Heart left ventricle (tissue), 16 donors: Measurements from ENCODE around the gene SEC62. TPM values are rescaled to one million over a fixed set of nuclear protein-coding genes. Genes with fewer than 3 reads are reported as not detected.

ENCODE experiments used
- ATAC-seq, 4 donors: fragments of 200-7000 bp; cut with Tn5 transposase; one replicate each; pipeline ENCODE4 v1.9.1; 2020 to 2022; ENCODE audit warnings: moderate library complexity in 4 of 4, mild to moderate bottlenecking in 3 of 4, moderate number of reproducible peaks in 1 of 4
- DNase-seq, 5 donors: peaks; one replicate each; pipeline ENCODE4 v3.0.0-alpha.2; 2020
- H3K27ac ChIP-seq, 12 donors: fragments of 200-600 bp; sonication (generic) in 4 of 12; one replicate each; pipeline versions ENCODE4 v1.5.0 to v1.8.0; 2016 to 2022; ENCODE audit warnings: mild to moderate bottlenecking in 2 of 12
- H3K27me3 ChIP-seq, 9 donors: fragments of 200-600 bp; sonication (generic) in 2 of 9; one replicate each; pipeline versions ENCODE4 v1.5.1 to v1.8.0; 2016 to 2022; ENCODE audit warnings: mild to moderate bottlenecking in 3 of 9
- H3K36me3 ChIP-seq, 9 donors: fragments of 200-600 bp; sonication (generic) in 2 of 9; one replicate each; pipeline versions ENCODE4 v1.5.0 to v1.8.0; 2018 to 2022; ENCODE audit warnings: mild to moderate bottlenecking in 2 of 9
- H3K4me1 ChIP-seq, 12 donors: fragments of 200-600 bp; sonication (generic) in 4 of 12; one replicate each; pipeline versions ENCODE4 v1.5.0 to v1.8.0; 2016 to 2022; ENCODE audit warnings: mild to moderate bottlenecking in 3 of 12
- H3K4me3 ChIP-seq, 12 donors: fragments of 200-600 bp; sonication (generic) in 4 of 12; one replicate each; pipeline versions ENCODE4 v1.5.0 to v1.8.0; 2017 to 2022; ENCODE audit warnings: mild to moderate bottlenecking in 9 of 12, moderate library complexity in 4 of 12
- H3K9me3 ChIP-seq, 12 donors: fragments of 200-600 bp; sonication (generic) in 4 of 12; one replicate each; pipeline versions ENCODE4 v1.5.0 to v1.8.0; 2016 to 2022; ENCODE audit warnings: mild to moderate bottlenecking in 1 of 12
- POLR2A ChIP-seq, 2 donors: fragments of 450-650 bp; IDR thresholded peaks; one replicate each; pipeline ENCODE4 v1.6.1; 2017; ENCODE audit warnings: antibody characterized with exemption in 2 of 2, mild to moderate bottlenecking in 2 of 2, moderate library complexity in 2 of 2
- WGBS, 4 donors: extraction: QIAGEN DNeasy Blood & Tissue Kit in 2 of 4; methylation state at CpG; one replicate each; pipeline versions ENCODE4 v1.1.5 to v1.1.7; 2013 to 2018; 5-methylcytosine and 5-hydroxymethylcytosine counted together
- intact Hi-C, 10 donors: fragments of 100-400 bp; cut with DNase I; formaldehyde crosslinking; loops; one replicate each; pipeline versions ENCODE4 v1.11.1 to v1.14.2; 2022
- polyA plus RNA-seq, 2 donors: library from polyadenylated mRNA; stranded (reverse); fragments of 200-250 nt; gene quantifications; one replicate each; pipeline ENCODE4 v1.2.3, GENCODE V29; 2013
- total RNA-seq, 9 donors: library from RNA; depleted of rRNA in 2 of 9; stranded (reverse); fragments of >200 nt in 2 of 9; fragmentation: NEBNext Ultra II Directional in 3 of 9; extraction: Animal tissue kit (Norgen Biotek cat#: 25700) in 3 of 9; gene quantifications; one replicate each; pipeline versions ENCODE4 v1.1.0 to v1.2.4, GENCODE V29; 2016 to 2023
- TF ChIP-seq, protein P1 (sequence below), 12 donors: fragments of 200-600 bp; sonication (generic) in 4 of 12; IDR thresholded peaks; one replicate each; pipeline versions ENCODE4 v1.5.0 to v1.8.0; 2018 to 2022; ENCODE audit warnings: antibody characterized with exemption in 12 of 12, mild to moderate bottlenecking in 5 of 12
- donor health status: ischemic (EF 13 %, LVEDD 7.1; RV severe dilation, severe dysfunction).
- donor health status: healthy with polysubstance abuse.
- donor health status: DM: no; HTN: yes; CAD: no.
- donor health status: DM: no; HTN: no; CAD: no.
- donor health status: ischemic (EF 25% LVEDD 6.9; RV normal size, moderate dysfunction).
- donor health status: ischemic (EF 25% LVEDD 5.7; RV mildly dilated, moderate dysfunction).
- donor health status: healthy.
- donor health status: DM: yes; HTN: yes; CAD: no.
- donor health status: ischemic (EF 35%, LVEDD 5.7; RV mildly dilated, moderate dysfunction).
- donor health status: nonischemic (EF 11% LVEDD 7.7; RV severe dilation, severe dysfunction).
- donor health status: DM: yes; HTN: yes; CAD: no.
- donor health status: PGD.
- donor health status: ischemic (EF 29% LVEDD 5.4; RV normal size, mild dysfunction).
- donor health status: nonischemic (EF 23%, LVEDD 6.1; RV moderate dilation, normal function).

The SEC62 gene
- total and polyA plus RNA-seq, 11 donors, result 29.5 to 104 (median 71.1) TPM

DNA sequence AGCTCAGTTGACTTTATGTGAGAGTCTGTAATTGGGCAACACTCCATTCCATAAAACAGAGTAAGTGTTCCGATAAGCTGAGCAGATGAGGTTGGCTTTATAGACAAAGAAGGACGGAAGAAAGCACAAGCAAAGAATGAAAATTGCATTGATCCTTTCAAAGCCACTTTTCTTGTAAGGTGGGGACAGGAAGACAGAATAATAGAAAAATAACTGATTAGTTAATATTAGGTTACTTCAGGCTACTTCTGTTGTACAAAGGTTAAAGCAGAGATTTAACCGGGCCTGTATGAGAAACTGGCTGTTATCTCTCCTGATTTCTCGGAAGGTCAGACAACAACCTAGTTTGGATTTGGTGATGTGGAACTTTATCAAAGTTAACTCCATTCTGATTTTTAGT lies 55.7 kb downstream of the SEC62 start:
- Histone ChIP-seq H3K36me3 (no peaks in the 10 kb centered on the region), H3K9me3 (no peaks in the 10 kb centered on the region), H3K27me3 (no peaks in the 10 kb centered on the region), H3K4me1 (no peaks in the 10 kb centered on the region), H3K27ac (no peak overlapping the region), H3K4me3 (no peak overlapping the region)
- TF ChIP-seq, protein P1, sequence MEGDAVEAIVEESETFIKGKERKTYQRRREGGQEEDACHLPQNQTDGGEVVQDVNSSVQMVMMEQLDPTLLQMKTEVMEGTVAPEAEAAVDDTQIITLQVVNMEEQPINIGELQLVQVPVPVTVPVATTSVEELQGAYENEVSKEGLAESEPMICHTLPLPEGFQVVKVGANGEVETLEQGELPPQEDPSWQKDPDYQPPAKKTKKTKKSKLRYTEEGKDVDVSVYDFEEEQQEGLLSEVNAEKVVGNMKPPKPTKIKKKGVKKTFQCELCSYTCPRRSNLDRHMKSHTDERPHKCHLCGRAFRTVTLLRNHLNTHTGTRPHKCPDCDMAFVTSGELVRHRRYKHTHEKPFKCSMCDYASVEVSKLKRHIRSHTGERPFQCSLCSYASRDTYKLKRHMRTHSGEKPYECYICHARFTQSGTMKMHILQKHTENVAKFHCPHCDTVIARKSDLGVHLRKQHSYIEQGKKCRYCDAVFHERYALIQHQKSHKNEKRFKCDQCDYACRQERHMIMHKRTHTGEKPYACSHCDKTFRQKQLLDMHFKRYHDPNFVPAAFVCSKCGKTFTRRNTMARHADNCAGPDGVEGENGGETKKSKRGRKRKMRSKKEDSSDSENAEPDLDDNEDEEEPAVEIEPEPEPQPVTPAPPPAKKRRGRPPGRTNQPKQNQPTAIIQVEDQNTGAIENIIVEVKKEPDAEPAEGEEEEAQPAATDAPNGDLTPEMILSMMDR (IDR thresholded peaks at IDR 0.05), result no peak
- TF ChIP-seq POLR2A (IDR thresholded peaks at IDR 0.05), result no peak
- intact Hi-C loops, result loop anchor here in 3 of 10 donors (5.0 to 10.0 kb wide), 2 partner anchors 158 to 160 kb away; partner anchors contain the start of gene LRRC31 (in 2 of the 3)
- WGBS, 4 donors, result 91 to 95% (median 92%) methylated on average over 4 of the region's 4 CpGs
- no peak for ATAC-seq
- no peak for DNase-seq

DNA sequence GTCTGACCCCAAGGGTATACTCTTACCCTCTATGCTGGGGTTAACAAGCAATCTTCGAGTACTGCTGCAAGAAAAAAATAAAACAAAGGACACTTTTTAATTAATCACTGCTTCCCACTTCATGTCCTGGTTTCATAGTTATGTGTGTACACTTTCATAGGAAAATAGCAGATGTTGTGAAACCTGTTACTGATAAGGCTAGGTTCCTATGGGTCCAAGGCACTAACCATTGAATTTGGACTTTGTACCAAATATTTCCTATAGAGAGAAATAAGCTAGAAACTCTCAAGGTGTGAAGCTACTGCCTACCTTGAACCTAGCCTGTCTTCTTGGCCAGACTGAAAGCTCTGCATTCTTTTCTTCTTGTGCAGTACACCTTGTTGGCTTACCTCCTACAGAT lies 56.6 kb downstream of the SEC62 start:
- DNase-seq (no peak), ATAC-seq (no peak)
- Histone ChIP-seq H3K4me1 (no peaks in the 10 kb centered on the region), H3K27me3 (no peaks in the 10 kb centered on the region), H3K27ac (no peak overlapping the region), H3K9me3 (no peaks in the 10 kb centered on the region), H3K36me3 (no peaks in the 10 kb centered on the region), H3K4me3 (no peak overlapping the region)
- 82 to 96% (median 89%) methylated on average over 1 of the region's 1 CpG for WGBS, 4 donors
- intact Hi-C loops, result loop anchor here in 3 of 10 donors (5.0 to 10.0 kb wide), 2 partner anchors 158 to 161 kb away; partner anchors contain the start of gene LRRC31 (in 2 of the 3)
- TF ChIP-seq, protein P1 (IDR thresholded peaks at IDR 0.05), result no peak
- TF ChIP-seq POLR2A (IDR thresholded peaks at IDR 0.05), result no peak

DNA sequence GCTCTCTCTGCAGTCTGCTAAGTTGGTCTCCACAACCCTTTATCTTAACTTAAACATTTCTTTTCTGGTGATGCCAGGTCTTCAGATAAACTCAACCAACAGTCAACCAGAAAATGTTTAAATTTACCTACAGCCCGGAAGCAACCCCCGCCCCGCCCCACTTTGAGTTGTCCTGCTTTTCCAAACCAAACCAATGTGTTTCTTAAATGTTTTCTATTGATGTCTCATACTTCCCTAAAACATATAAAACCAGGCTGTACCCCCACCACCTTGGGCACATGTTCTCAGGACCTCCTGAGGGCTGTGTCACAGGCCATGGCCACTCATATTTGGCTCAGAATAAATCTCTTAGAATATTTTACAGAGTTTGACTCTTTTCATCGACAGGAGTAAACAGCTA lies 58.0 kb downstream of the SEC62 start:
- no peaks in the 10 kb centered on the region for H3K9me3 ChIP-seq
- ATAC-seq (no peak), DNase-seq (no peak)
- H3K36me3 ChIP-seq, result no peaks in the 10 kb centered on the region
- H3K27me3 ChIP-seq, result no peaks in the 10 kb centered on the region
- intact Hi-C loops, result loop anchor here in 3 of 10 donors (5.0 to 10.0 kb wide), 2 partner anchors 160 to 162 kb away; partner anchors contain the start of gene LRRC31 (in 2 of the 3)
- no peak overlapping the region for H3K27ac ChIP-seq
- no peak overlapping the region for H3K4me3 ChIP-seq
- H3K4me1 ChIP-seq, result no peaks in the 10 kb centered on the region
- WGBS, 4 donors, result 92 to 94% (median 94%) methylated on average over 4 of the region's 4 CpGs
- TF ChIP-seq, protein P1 (IDR thresholded peaks at IDR 0.05), result no peak
- no peak for TF ChIP-seq POLR2A (IDR thresholded peaks at IDR 0.05)

DNA sequence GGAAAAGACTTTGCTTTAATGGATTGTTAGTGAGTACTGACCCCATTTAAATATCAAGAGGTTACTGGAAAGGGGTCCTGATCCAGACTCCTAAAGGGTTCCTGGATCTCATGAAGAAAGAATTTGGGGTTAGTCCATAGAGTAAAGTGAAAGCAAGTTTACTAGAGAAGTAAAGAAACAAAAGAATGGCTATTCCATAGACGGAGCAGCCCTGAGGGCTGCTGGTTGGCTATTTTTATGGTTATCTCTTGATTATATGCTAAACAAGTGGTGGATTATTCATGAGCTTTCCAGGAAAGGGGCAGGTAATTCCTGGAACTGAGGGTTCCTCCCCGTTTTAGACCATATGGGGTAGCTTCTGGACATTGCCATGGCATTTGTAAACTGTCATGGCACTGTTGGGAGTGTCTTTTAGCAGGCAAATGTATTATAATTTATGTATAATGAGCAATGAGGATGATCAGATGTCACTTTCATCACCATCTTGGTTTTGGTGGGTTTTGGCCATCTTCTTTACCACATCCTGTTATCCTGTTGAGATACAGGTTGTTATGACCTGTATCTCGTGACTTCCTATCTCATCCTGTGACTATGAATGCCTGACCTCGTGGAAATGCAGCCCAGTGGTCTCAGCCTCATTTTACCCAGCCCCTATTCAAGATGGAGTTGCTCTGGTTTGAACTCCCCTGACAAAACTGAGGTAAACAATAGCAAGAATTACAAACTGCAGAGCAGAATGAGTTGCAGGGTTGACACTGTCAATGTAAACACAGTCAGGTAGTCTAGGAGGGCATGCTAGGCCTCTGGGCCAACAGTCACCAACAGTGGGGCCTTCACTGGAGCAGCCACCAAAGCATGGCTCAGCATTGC lies 60.9 kb downstream of the SEC62 start:
- Histone ChIP-seq H3K27me3 (no peaks in the 10 kb centered on the region), H3K36me3 (no peaks in the 10 kb centered on the region), H3K27ac (no peak overlapping the region), H3K9me3 (no peaks in the 10 kb centered on the region), H3K4me3 (no peak overlapping the region), H3K4me1 (no peaks in the 10 kb centered on the region)
- intact Hi-C loops, result loop anchor here in 2 of 10 donors (10.0 kb wide), 1 partner anchor 163 kb away; the partner anchor contains the start of gene LRRC31 (in 2 of the 2)
- 74 to 79% (median 78%) methylated on average over 4 of the region's 4 CpGs for WGBS, 4 donors
- no peak for ATAC-seq
- no peak for TF ChIP-seq POLR2A (IDR thresholded peaks at IDR 0.05)
- TF ChIP-seq, protein P1 (IDR thresholded peaks at IDR 0.05), result no peak
- no peak for DNase-seq
